Adrenal gland (tissue), 12 donors: ENCODE results near the gene ENAH. TPM values are rescaled to one million over a fixed set of nuclear protein-coding genes. Genes with fewer than 3 reads are reported as not detected.

ENCODE experiments used
- DNase-seq, 7 donors: peaks; one replicate each; pipeline ENCODE4 v3.0.0-alpha.2; 2019 to 2020
- H3K27ac ChIP-seq, 5 donors: fragments of 200-600 bp; sonication (generic) in 4 of 5; 1 replicate in 3 of 5; 2 replicates in 2 of 5; pipeline versions ENCODE4 v1.5.1 to v1.8.0; 2016 to 2020; ENCODE audit warnings: mild to moderate bottlenecking in 1 of 5
- H3K27me3 ChIP-seq: fragments of 200-600 bp; 2 replicates; pipeline ENCODE4 v1.8.0; 2021
- H3K36me3 ChIP-seq, 2 donors: fragments of 200-600 bp; replicated peaks in 1 of 2; 1 replicate in 1 of 2; 2 replicates in 1 of 2; pipeline versions ENCODE4 v1.5.1 to v1.8.0; 2018 to 2022
- H3K4me1 ChIP-seq, 2 donors: fragments of 200-600 bp; replicated peaks in 1 of 2; 1 replicate in 1 of 2; 2 replicates in 1 of 2; pipeline versions ENCODE4 v1.5.1 to v1.8.0; 2018 to 2021
- H3K4me3 ChIP-seq, 4 donors: fragments of 200-600 bp; sonication (generic) in 3 of 4; one replicate each; pipeline ENCODE4 v1.5.1; 2016 to 2018
- H3K9me3 ChIP-seq, 3 donors: fragments of 200-600 bp; sonication (generic) in 1 of 3; replicated peaks in 1 of 3; 1 replicate in 2 of 3; 2 replicates in 1 of 3; pipeline versions ENCODE4 v1.5.1 to v1.8.0; 2016 to 2021
- POLR2A ChIP-seq, 2 donors: fragments of 450-650 bp; IDR thresholded peaks; one replicate each; pipeline ENCODE4 v1.6.1; 2017; ENCODE audit warnings: antibody characterized with exemption in 2 of 2, mild to moderate bottlenecking in 2 of 2, moderate library complexity in 1 of 2
- WGBS, 4 donors: extraction: QIAGEN DNeasy Blood & Tissue Kit in 2 of 4; methylation state at CpG; one replicate each; pipeline versions ENCODE4 v1.1.5 to v1.1.7; 2013 to 2017; 5-methylcytosine and 5-hydroxymethylcytosine counted together
- intact Hi-C, 2 donors: fragments of 100-400 bp; cut with DNase I; formaldehyde crosslinking; loops; one replicate each; pipeline versions ENCODE4 v1.14.1 to v1.15.0; 2022 to 2023
- polyA plus RNA-seq, 3 donors: library from polyadenylated mRNA; stranded (reverse); fragments of 200-250 nt in 2 of 3; fragments of 350-450 nt in 1 of 3; fragmentation: Illumina TruSeq in 1 of 3; extraction: RNeasy Lipid Tissue Mini Kit (QIAGEN cat#74804) in 1 of 3; gene quantifications; one replicate each; pipeline ENCODE4 v1.2.3, GENCODE V29; 2013 to 2014
- total RNA-seq, 9 donors: library from RNA; depleted of rRNA in 4 of 9; stranded (reverse); fragments of >200 nt in 4 of 9; fragments of 120-200 nt in 1 of 9; fragmentation: NEBNext Ultra II Directional in 1 of 9; extraction: Animal tissue kit (Norgen Biotek cat#: 25700) in 1 of 9; gene quantifications; one replicate each; pipeline versions ENCODE4 v1.1.0 to v1.2.4, GENCODE V29; 2013 to 2023
- TF ChIP-seq, protein P1 (sequence below), 6 experiments: fragments of 450-650 bp in 4 of 6; fragments of 200-600 bp in 2 of 6; sonication (generic) in 1 of 6; IDR thresholded peaks; 1 replicate in 5 of 6; 2 replicates in 1 of 6; pipeline versions ENCODE4 v1.5.1 to v1.8.0; 2016 to 2021; ENCODE audit warnings: antibody characterized with exemption in 6 of 6, mild to moderate bottlenecking in 2 of 6, moderate library complexity in 1 of 6
- donor health status: healthy with polysubstance abuse.
- donor health status: Bipolar disorder and iron deficiency.
- donor health status: DM: yes; HTN: yes; CAD: no.
- donor health status: DM: no; HTN: no; CAD: no.
- donor health status: DM: no; HTN: no; CAD: no.
- donor health status: DM: yes; HTN: yes; CAD: no.

The ENAH gene
- total and polyA plus RNA-seq, 12 donors, result 10.0 to 142 (median 71.9) TPM

DNA sequence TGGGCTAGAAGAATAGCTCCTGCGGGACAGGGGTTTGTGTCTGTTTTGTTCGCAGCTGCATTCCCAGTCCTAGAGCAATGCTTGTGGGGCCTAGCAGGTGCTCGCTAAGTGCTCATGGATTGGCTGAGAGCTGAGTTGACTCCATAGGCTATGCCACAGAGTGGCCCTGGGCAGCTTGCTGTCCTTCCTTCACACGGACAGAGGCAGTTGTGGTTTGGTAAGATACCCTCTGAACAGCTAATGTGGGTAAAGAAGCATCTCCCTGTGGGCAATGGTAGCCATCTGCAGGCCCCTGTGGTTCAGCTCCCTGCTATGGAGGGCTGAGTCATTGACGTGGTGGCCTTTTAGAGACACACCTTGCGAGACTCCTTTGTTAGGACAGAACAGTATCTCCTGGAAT is 201.6 kb downstream of the ENAH start:
- 80 to 92% (median 86%) methylated on average over 5 to 6 of the region's 6 CpGs for WGBS, 4 donors
- peaks cover 4 to 27% of the 10 kb centered on the region in 2 donors for H3K4me1 ChIP-seq

DNA sequence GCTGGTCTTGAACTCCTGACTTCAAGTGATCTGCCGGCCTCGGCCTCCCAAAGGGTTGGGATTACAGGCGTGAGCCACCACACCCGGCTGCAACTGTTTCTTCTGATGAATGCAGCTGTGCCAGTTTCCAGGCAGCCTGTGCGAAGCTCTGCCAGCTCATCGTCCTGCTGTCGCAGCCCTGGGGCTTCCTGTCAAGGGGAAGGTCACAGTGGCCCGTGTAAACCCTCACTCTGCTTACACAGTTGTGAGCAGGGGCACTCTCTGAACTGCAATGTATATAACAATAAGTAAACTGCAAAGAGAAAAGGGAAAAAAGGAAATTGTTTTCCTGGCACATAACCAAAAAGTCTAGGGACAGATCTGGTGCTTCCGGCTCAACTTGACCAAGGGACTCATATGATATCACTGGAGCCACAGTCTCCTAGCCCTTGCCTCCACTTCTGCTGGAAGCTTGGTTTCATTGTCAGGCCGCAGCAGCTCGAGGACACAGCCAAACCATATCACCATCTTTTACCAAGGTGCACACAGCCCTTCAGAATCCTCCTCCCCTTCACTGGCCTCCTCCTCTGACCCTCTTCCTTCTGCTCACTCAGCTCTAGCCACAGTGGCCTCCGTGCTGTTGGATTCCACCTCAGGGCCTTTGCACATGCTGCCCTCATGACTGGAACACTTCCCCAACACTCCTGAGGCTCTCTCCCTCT is 202.3 kb downstream of the ENAH start:
- WGBS, 4 donors, result 39 to 44% (median 42%) methylated on average over 12 of the region's 12 CpGs
- Histone ChIP-seq H3K4me3 (no peak overlapping the region), H3K27ac (peak overlapping the region in 2 of 5 donors; percentile 21 to 54), H3K27me3 (no peaks in the 10 kb centered on the region), H3K4me1 (peaks cover 4 to 33% of the 10 kb centered on the region in 2 donors), H3K9me3 (no peaks in the 10 kb centered on the region), H3K36me3 (no peaks in the 10 kb centered on the region)
- TF ChIP-seq, protein P1, sequence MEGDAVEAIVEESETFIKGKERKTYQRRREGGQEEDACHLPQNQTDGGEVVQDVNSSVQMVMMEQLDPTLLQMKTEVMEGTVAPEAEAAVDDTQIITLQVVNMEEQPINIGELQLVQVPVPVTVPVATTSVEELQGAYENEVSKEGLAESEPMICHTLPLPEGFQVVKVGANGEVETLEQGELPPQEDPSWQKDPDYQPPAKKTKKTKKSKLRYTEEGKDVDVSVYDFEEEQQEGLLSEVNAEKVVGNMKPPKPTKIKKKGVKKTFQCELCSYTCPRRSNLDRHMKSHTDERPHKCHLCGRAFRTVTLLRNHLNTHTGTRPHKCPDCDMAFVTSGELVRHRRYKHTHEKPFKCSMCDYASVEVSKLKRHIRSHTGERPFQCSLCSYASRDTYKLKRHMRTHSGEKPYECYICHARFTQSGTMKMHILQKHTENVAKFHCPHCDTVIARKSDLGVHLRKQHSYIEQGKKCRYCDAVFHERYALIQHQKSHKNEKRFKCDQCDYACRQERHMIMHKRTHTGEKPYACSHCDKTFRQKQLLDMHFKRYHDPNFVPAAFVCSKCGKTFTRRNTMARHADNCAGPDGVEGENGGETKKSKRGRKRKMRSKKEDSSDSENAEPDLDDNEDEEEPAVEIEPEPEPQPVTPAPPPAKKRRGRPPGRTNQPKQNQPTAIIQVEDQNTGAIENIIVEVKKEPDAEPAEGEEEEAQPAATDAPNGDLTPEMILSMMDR (IDR thresholded peaks at IDR 0.05), result no peak
- TF ChIP-seq POLR2A (IDR thresholded peaks at IDR 0.05), result no peak
- intact Hi-C loops, result no loop called here
- peak in 6 of 7 donors; percentile 60 to 72 (median 69) for DNase-seq

More for the DNA sequence above, 201.6 kb downstream of the ENAH start:
- DNase-seq, result peak in 1 of 7 donors; percentile 9
- intact Hi-C loops, result no loop called here
- no peaks in the 10 kb centered on the region for H3K36me3 ChIP-seq
- TF ChIP-seq, protein P1 (IDR thresholded peaks at IDR 0.05), result no peak
- TF ChIP-seq POLR2A (IDR thresholded peaks at IDR 0.05), result no peak
- no peaks in the 10 kb centered on the region for H3K9me3 ChIP-seq
- no peak overlapping the region for H3K4me3 ChIP-seq
- H3K27ac ChIP-seq, result peak overlapping the region in 1 of 5 donors; percentile 9
- H3K27me3 ChIP-seq, result no peaks in the 10 kb centered on the region

DNA sequence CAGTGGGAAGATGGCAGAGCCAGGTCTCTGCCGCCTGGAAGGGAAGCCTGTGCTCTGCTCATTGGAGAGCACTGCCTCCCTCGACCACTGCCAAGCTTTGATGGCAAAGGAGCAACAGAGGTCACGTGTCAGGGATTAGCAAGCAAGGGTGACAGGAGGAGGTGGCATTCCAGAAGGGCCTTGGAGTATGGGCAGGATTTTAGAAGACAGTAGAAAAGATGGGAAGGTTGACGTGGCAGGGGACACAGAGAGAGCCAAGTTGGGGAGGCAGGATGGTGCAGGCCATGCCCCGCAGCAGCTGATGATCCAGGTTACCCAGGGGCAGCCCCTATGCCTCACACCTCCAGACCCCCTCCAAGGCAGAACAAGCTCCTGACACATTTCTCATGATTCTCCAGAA is 203.1 kb downstream of the ENAH start:
- intact Hi-C loops, result no loop called here
- TF ChIP-seq, protein P1 (IDR thresholded peaks at IDR 0.05), result no peak
- Histone ChIP-seq H3K27me3 (no peaks in the 10 kb centered on the region), H3K4me3 (no peak overlapping the region), H3K9me3 (no peaks in the 10 kb centered on the region), H3K36me3 (no peaks in the 10 kb centered on the region), H3K4me1 (peaks cover 4 to 34% of the 10 kb centered on the region in 2 donors), H3K27ac (no peak overlapping the region)
- DNase-seq, result peak in 1 of 7 donors; percentile 10
- 68 to 88% (median 79%) methylated on average over 5 of the region's 5 CpGs for WGBS, 4 donors

DNA sequence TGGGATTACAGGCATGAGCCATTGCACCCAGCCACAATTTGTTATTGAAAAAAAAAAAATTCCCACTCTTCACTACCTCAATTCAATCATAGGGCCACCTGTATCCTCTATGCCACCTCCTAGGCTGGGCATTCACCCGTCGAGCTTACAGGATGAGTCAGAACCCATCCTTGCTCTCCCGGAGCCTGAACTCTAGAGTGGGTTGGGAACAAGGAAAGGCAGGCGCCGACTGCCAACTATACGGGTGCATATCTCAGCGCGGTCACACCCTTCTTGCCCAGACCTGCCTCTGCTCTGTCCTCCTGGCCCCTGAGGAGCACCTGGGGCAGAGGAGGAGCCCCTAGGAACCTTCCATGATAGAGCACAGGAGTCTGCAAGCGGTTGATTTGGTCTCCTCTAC is 203.7 kb downstream of the ENAH start:
- no peak for TF ChIP-seq POLR2A (IDR thresholded peaks at IDR 0.05)
- TF ChIP-seq, protein P1 (IDR thresholded peaks at IDR 0.05), result no peak
- Histone ChIP-seq H3K27me3 (no peaks in the 10 kb centered on the region), H3K36me3 (no peaks in the 10 kb centered on the region), H3K4me1 (peaks cover 0 to 32% of the 10 kb centered on the region in 2 donors), H3K4me3 (no peak overlapping the region), H3K9me3 (no peaks in the 10 kb centered on the region), H3K27ac (no peak overlapping the region)
- intact Hi-C loops, result no loop called here
- DNase-seq, result peak in 1 of 7 donors; percentile 13
- WGBS, 4 donors, result 63 to 88% (median 71%) methylated on average over 9 of the region's 9 CpGs
